Suprapubic skin (tissue), 3 donors: ENCODE results near the gene RFPL3.

Experiments used
- CTCF ChIP-seq, 2 donors: fragments of 200-600 bp in 1 of 2; fragments of 450-650 bp in 1 of 2; sonication (generic) in 1 of 2; IDR thresholded peaks; one replicate each; pipeline ENCODE4 v1.5.1; 2016 to 2019; ENCODE audit warnings: antibody characterized with exemption in 2 of 2, mild to moderate bottlenecking in 1 of 2, moderate library complexity in 1 of 2
- POLR2A ChIP-seq, 2 donors: fragments of 450-650 bp; IDR thresholded peaks; one replicate each; pipeline ENCODE4 v1.6.1; 2017; ENCODE audit warnings: antibody characterized with exemption in 2 of 2, mild to moderate bottlenecking in 2 of 2, moderate library complexity in 2 of 2

GRCh38 chr22:32325811-32326237, 31.8 kb upstream of the RFPL3 start:
- TF ChIP-seq CTCF (IDR thresholded peaks at IDR 0.05) (no peak), POLR2A (IDR thresholded peaks at IDR 0.05) (no peak)
